ENCODE data around the gene CD164L2.

CD164L2 gene

GRCh38 chr1:27361044-27361402 is 22.1 kb downstream of the CD164L2 start:
- H3K27me3 ChIP-seq (ENCODE audit: insufficient read depth, low read length): no peaks in the 10 kb centered on the region
- H3K4me1 ChIP-seq (ENCODE audit: control insufficient read depth, insufficient read depth, low read length, unreplicated experiment): peaks cover 8% of the 10 kb centered on the region
- peaks cover 7% of the 10 kb centered on the region for H3K79me2 ChIP-seq (ENCODE audit: control insufficient read depth, insufficient read depth, low read length, unreplicated experiment)
- peaks cover 5% of the 10 kb centered on the region; the same call in 1 of the 2 replicates for H3K36me3 ChIP-seq (ENCODE audit: insufficient read depth, low read length)
- H2AFZ ChIP-seq (ENCODE audit: low read length, unreplicated experiment): no peak overlapping the region
- H3K27ac ChIP-seq (ENCODE audit: low read depth, low read length): no peak overlapping the region
- H3K4me3 ChIP-seq (ENCODE audit: low read depth, low read length): no peak overlapping the region

- Histone ChIP-seq H3K27me3 (ENCODE audit: insufficient read depth, low read length) (no peaks in the 10 kb centered on the region), H3K4me1 (ENCODE audit: control insufficient read depth, insufficient read depth, low read length, unreplicated experiment) (peaks cover 8% of the 10 kb centered on the region), H3K79me2 (ENCODE audit: control insufficient read depth, insufficient read depth, low read length, unreplicated experiment) (peaks cover 7% of the 10 kb centered on the region), H3K27ac (ENCODE audit: low read depth, low read length) (no peak overlapping the region), H3K36me3 (ENCODE audit: insufficient read depth, low read length) (peaks cover 7% of the 10 kb centered on the region; the same call in 1 of the 2 replicates), H3K4me3 (ENCODE audit: low read depth, low read length) (no peak overlapping the region), H2AFZ (ENCODE audit: low read length, unreplicated experiment) (no peak overlapping the region)
Measured at GRCh38 chr1:27360159-27361043, 22.7 kb downstream of the CD164L2 start.

- Histone ChIP-seq H3K27me3 (ENCODE audit: insufficient read depth, low read length) (no peaks in the 10 kb centered on the region), H2AFZ (ENCODE audit: low read length, unreplicated experiment) (no peak overlapping the region), H3K4me1 (ENCODE audit: control insufficient read depth, insufficient read depth, low read length, unreplicated experiment) (peaks cover 2% of the 10 kb centered on the region), H3K4me3 (ENCODE audit: low read depth, low read length) (no peak overlapping the region), H3K27ac (ENCODE audit: low read depth, low read length) (no peak overlapping the region), H3K79me2 (ENCODE audit: control insufficient read depth, insufficient read depth, low read length, unreplicated experiment) (peaks cover 4% of the 10 kb centered on the region), H3K36me3 (ENCODE audit: insufficient read depth, low read length) (peaks cover 7% of the 10 kb centered on the region; the same call in 1 of the 2 replicates)
Measured at GRCh38 chr1:27359822-27360158, 23.3 kb downstream of the CD164L2 start.

- Histone ChIP-seq H3K27ac (ENCODE audit: low read depth, low read length) (no peak overlapping the region), H2AFZ (ENCODE audit: low read length, unreplicated experiment) (no peak overlapping the region), H3K36me3 (ENCODE audit: insufficient read depth, low read length) (peaks cover 7% of the 10 kb centered on the region; the same call in 1 of the 2 replicates), H3K27me3 (ENCODE audit: insufficient read depth, low read length) (no peaks in the 10 kb centered on the region), H3K4me3 (ENCODE audit: low read depth, low read length) (no peak overlapping the region), H3K4me1 (ENCODE audit: control insufficient read depth, insufficient read depth, low read length, unreplicated experiment) (no peaks in the 10 kb centered on the region), H3K79me2 (ENCODE audit: control insufficient read depth, insufficient read depth, low read length, unreplicated experiment) (no peaks in the 10 kb centered on the region)
Measured at GRCh38 chr1:27358928-27359313, 24.2 kb downstream of the CD164L2 start.

- Histone ChIP-seq H3K36me3 (ENCODE audit: insufficient read depth, low read length) (peaks cover 7% of the 10 kb centered on the region; the same call in 1 of the 2 replicates), H3K4me1 (ENCODE audit: control insufficient read depth, insufficient read depth, low read length, unreplicated experiment) (no peaks in the 10 kb centered on the region), H2AFZ (ENCODE audit: low read length, unreplicated experiment) (no peak overlapping the region), H3K27me3 (ENCODE audit: insufficient read depth, low read length) (no peaks in the 10 kb centered on the region), H3K79me2 (ENCODE audit: control insufficient read depth, insufficient read depth, low read length, unreplicated experiment) (no peaks in the 10 kb centered on the region), H3K4me3 (ENCODE audit: low read depth, low read length) (no peak overlapping the region), H3K27ac (ENCODE audit: low read depth, low read length) (no peak overlapping the region)
Measured at GRCh38 chr1:27358038-27358927, 24.9 kb downstream of the CD164L2 start.

GRCh38 chr1:27357281-27358037 is 25.7 kb downstream of the CD164L2 start:
- no peak overlapping the region for H2AFZ ChIP-seq (ENCODE audit: low read length, unreplicated experiment)
- H3K27me3 ChIP-seq (ENCODE audit: insufficient read depth, low read length): no peaks in the 10 kb centered on the region
- H3K36me3 ChIP-seq (ENCODE audit: insufficient read depth, low read length): peaks cover 7% of the 10 kb centered on the region; the same call in 1 of the 2 replicates
- no peak overlapping the region for H3K27ac ChIP-seq (ENCODE audit: low read depth, low read length)
- no peak overlapping the region for H3K4me3 ChIP-seq (ENCODE audit: low read depth, low read length)
- no peaks in the 10 kb centered on the region for H3K79me2 ChIP-seq (ENCODE audit: control insufficient read depth, insufficient read depth, low read length, unreplicated experiment)
- no peaks in the 10 kb centered on the region for H3K4me1 ChIP-seq (ENCODE audit: control insufficient read depth, insufficient read depth, low read length, unreplicated experiment)

- Histone ChIP-seq H2AFZ (ENCODE audit: low read length, unreplicated experiment) (no peak overlapping the region), H3K27me3 (ENCODE audit: insufficient read depth, low read length) (no peaks in the 10 kb centered on the region), H3K4me1 (ENCODE audit: control insufficient read depth, insufficient read depth, low read length, unreplicated experiment) (no peaks in the 10 kb centered on the region), H3K4me3 (ENCODE audit: low read depth, low read length) (no peak overlapping the region), H3K27ac (ENCODE audit: low read depth, low read length) (no peak overlapping the region), H3K36me3 (ENCODE audit: insufficient read depth, low read length) (peaks cover 7% of the 10 kb centered on the region; the same call in 1 of the 2 replicates), H3K79me2 (ENCODE audit: control insufficient read depth, insufficient read depth, low read length, unreplicated experiment) (no peaks in the 10 kb centered on the region)
Measured at GRCh38 chr1:27356619-27357280, 26.4 kb downstream of the CD164L2 start.

- H3K79me2 ChIP-seq (ENCODE audit: control insufficient read depth, insufficient read depth, low read length, unreplicated experiment): no peaks in the 10 kb centered on the region
- no peaks in the 10 kb centered on the region for H3K27me3 ChIP-seq (ENCODE audit: insufficient read depth, low read length)
- H3K36me3 ChIP-seq (ENCODE audit: insufficient read depth, low read length): peaks cover 7% of the 10 kb centered on the region; the same call in 1 of the 2 replicates
- H3K4me1 ChIP-seq (ENCODE audit: control insufficient read depth, insufficient read depth, low read length, unreplicated experiment): no peaks in the 10 kb centered on the region
- H2AFZ ChIP-seq (ENCODE audit: low read length, unreplicated experiment): no peak overlapping the region
- H3K4me3 ChIP-seq (ENCODE audit: low read depth, low read length): no peak overlapping the region
- no peak overlapping the region for H3K27ac ChIP-seq (ENCODE audit: low read depth, low read length)
Measured at GRCh38 chr1:27356277-27356618, 26.9 kb downstream of the CD164L2 start.

GRCh38 chr1:27355683-27356082 is 27.4 kb downstream of the CD164L2 start:
- no peak overlapping the region for H3K27ac ChIP-seq (ENCODE audit: low read depth, low read length)
- no peak overlapping the region for H2AFZ ChIP-seq (ENCODE audit: low read length, unreplicated experiment)
- no peak overlapping the region for H3K4me3 ChIP-seq (ENCODE audit: low read depth, low read length)
- H3K4me1 ChIP-seq (ENCODE audit: control insufficient read depth, insufficient read depth, low read length, unreplicated experiment): no peaks in the 10 kb centered on the region
- no peaks in the 10 kb centered on the region for H3K27me3 ChIP-seq (ENCODE audit: insufficient read depth, low read length)
- no peaks in the 10 kb centered on the region for H3K79me2 ChIP-seq (ENCODE audit: control insufficient read depth, insufficient read depth, low read length, unreplicated experiment)
- peaks cover 7% of the 10 kb centered on the region; the same call in 1 of the 2 replicates for H3K36me3 ChIP-seq (ENCODE audit: insufficient read depth, low read length)

- peaks cover 7% of the 10 kb centered on the region; the same call in 1 of the 2 replicates for H3K36me3 ChIP-seq (ENCODE audit: insufficient read depth, low read length)
- no peaks in the 10 kb centered on the region for H3K27me3 ChIP-seq (ENCODE audit: insufficient read depth, low read length)
- H2AFZ ChIP-seq (ENCODE audit: low read length, unreplicated experiment): no peak overlapping the region
- no peak overlapping the region for H3K4me3 ChIP-seq (ENCODE audit: low read depth, low read length)
- peaks cover 4% of the 10 kb centered on the region for H3K4me1 ChIP-seq (ENCODE audit: control insufficient read depth, insufficient read depth, low read length, unreplicated experiment)
- no peak overlapping the region for H3K27ac ChIP-seq (ENCODE audit: low read depth, low read length)
- H3K79me2 ChIP-seq (ENCODE audit: control insufficient read depth, insufficient read depth, low read length, unreplicated experiment): no peaks in the 10 kb centered on the region
Measured at GRCh38 chr1:27353629-27354028, 29.5 kb downstream of the CD164L2 start.

All from ACC112 (cell line).